ENCODE measurements around the gene SPINT1.

DNA sequence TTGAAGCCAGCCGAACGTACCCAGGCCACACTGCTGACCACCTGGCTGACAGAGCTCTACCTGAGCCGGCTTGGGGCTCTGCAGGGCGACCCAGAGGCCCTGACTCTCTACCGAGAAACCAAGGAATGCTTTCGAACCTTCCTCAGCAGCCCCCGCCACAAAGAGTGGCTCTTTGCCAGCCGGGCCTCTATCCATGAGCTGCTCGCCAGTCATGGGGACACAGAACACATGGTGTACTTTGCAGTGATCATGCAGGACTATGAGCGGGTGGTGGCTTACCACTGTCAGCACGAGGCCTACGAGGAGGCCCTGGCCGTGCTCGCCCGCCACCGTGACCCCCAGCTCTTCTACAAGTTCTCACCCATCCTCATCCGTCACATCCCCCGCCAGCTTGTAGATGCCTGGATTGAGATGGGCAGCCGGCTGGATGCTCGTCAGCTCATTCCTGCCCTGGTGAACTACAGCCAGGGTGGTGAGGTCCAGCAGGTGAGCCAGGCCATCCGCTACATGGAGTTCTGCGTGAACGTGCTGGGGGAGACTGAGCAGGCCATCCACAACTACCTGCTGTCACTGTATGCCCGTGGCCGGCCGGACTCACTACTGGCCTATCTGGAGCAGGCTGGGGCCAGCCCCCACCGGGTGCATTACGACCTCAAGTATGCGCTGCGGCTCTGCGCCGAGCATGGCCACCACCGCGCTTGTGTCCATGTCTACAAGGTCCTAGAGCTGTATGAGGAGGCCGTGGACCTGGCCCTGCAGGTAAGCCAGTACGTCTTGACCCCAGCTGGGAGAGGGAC lies 56.6 kb downstream of the SPINT1 start:
- TF ChIP-seq, protein P1, sequence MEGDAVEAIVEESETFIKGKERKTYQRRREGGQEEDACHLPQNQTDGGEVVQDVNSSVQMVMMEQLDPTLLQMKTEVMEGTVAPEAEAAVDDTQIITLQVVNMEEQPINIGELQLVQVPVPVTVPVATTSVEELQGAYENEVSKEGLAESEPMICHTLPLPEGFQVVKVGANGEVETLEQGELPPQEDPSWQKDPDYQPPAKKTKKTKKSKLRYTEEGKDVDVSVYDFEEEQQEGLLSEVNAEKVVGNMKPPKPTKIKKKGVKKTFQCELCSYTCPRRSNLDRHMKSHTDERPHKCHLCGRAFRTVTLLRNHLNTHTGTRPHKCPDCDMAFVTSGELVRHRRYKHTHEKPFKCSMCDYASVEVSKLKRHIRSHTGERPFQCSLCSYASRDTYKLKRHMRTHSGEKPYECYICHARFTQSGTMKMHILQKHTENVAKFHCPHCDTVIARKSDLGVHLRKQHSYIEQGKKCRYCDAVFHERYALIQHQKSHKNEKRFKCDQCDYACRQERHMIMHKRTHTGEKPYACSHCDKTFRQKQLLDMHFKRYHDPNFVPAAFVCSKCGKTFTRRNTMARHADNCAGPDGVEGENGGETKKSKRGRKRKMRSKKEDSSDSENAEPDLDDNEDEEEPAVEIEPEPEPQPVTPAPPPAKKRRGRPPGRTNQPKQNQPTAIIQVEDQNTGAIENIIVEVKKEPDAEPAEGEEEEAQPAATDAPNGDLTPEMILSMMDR (IDR thresholded peaks at IDR 0.05; ENCODE audit: low read depth, low read length, missing input control) = no peak
- TF ChIP-seq JUND (IDR thresholded peaks at IDR 0.05) (no peak), EGR1 (IDR thresholded peaks at IDR 0.05; ENCODE audit: low read depth in 2 of 2) (no peak), RXRA (IDR thresholded peaks at IDR 0.05) (no peak), SP1 (IDR thresholded peaks at IDR 0.05) (no peak), GABPA (IDR thresholded peaks at IDR 0.05 in 1 of 2, conservative IDR thresholded peaks at IDR 0.05 in 1 of 2) (no peak), RAD21 (IDR thresholded peaks at IDR 0.05) (no peak)
- TF ChIP-seq, protein P2, sequence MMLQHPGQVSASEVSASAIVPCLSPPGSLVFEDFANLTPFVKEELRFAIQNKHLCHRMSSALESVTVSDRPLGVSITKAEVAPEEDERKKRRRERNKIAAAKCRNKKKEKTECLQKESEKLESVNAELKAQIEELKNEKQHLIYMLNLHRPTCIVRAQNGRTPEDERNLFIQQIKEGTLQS (IDR thresholded peaks at IDR 0.05) = no peak
- TF ChIP-seq, protein P3, sequence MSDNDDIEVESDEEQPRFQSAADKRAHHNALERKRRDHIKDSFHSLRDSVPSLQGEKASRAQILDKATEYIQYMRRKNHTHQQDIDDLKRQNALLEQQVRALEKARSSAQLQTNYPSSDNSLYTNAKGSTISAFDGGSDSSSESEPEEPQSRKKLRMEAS (IDR thresholded peaks at IDR 0.05) = no peak

All from liver (tissue), 3 donors.